Progenitor cell of endocrine pancreas (in vitro differentiated cells): ENCODE data around the gene NXPE4. TPM values are rescaled to one million over a fixed set of nuclear protein-coding genes. Genes with fewer than 3 reads are reported as not detected.

Source experiments
- DNase-seq: peaks from one replicate; pipeline ENCODE4 v3.0.0; 2021; ENCODE audit warnings: low spot score; ENCODE audit not compliant: unreplicated experiment
- H3K27ac Mint-ChIP-seq: 2 replicates; pipeline ENCODE4 v1.8.0; 2021; ENCODE audit warnings: mild to moderate bottlenecking, moderate library complexity, mixed read lengths
- H3K27me3 Mint-ChIP-seq: 2 replicates; pipeline ENCODE4 v1.8.0; 2021; ENCODE audit warnings: mixed read lengths
- H3K36me3 Mint-ChIP-seq: 2 replicates; pipeline ENCODE4 v1.8.0; 2022; ENCODE audit warnings: mixed read lengths; ENCODE audit not compliant: insufficient read depth
- H3K4me1 Mint-ChIP-seq: 2 replicates; pipeline ENCODE4 v1.8.0; 2021; ENCODE audit warnings: low read depth, mixed read lengths
- H3K4me3 Mint-ChIP-seq: 2 replicates; pipeline ENCODE4 v1.8.0; 2021; ENCODE audit warnings: low read depth, mild to moderate bottlenecking, moderate library complexity, mixed read lengths
- H3K9me3 Mint-ChIP-seq: 2 replicates; pipeline ENCODE4 v1.8.0; 2021; ENCODE audit warnings: low read depth, mixed read lengths
- total RNA-seq: library from RNA; stranded (reverse); gene quantifications from 2 replicates; pipeline ENCODE4 v1.2.1, GENCODE V29; 2021
- TF ChIP-seq, protein P1 (sequence below): fragments of 200-600 bp; sonication (generic); IDR thresholded peaks from one replicate; pipeline ENCODE4 v1.5.0; 2021; ENCODE audit warnings: antibody characterized with exemption, mild to moderate bottlenecking; ENCODE audit not compliant: unreplicated experiment

NXPE4 gene
- total RNA-seq, 1 donor from 2014 or later: not detected

- no peak overlapping the region for H3K27ac Mint-ChIP-seq
- H3K4me3 Mint-ChIP-seq: no peak overlapping the region
- no peaks in the 10 kb centered on the region for H3K4me1 Mint-ChIP-seq
- no peaks in the 10 kb centered on the region for H3K27me3 Mint-ChIP-seq
- H3K9me3 Mint-ChIP-seq: peaks cover 30% of the 10 kb centered on the region
- TF ChIP-seq, protein P1, sequence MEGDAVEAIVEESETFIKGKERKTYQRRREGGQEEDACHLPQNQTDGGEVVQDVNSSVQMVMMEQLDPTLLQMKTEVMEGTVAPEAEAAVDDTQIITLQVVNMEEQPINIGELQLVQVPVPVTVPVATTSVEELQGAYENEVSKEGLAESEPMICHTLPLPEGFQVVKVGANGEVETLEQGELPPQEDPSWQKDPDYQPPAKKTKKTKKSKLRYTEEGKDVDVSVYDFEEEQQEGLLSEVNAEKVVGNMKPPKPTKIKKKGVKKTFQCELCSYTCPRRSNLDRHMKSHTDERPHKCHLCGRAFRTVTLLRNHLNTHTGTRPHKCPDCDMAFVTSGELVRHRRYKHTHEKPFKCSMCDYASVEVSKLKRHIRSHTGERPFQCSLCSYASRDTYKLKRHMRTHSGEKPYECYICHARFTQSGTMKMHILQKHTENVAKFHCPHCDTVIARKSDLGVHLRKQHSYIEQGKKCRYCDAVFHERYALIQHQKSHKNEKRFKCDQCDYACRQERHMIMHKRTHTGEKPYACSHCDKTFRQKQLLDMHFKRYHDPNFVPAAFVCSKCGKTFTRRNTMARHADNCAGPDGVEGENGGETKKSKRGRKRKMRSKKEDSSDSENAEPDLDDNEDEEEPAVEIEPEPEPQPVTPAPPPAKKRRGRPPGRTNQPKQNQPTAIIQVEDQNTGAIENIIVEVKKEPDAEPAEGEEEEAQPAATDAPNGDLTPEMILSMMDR: no peak
- DNase-seq: no peak
- peaks cover 4% of the 10 kb centered on the region for H3K36me3 Mint-ChIP-seq
Measured at GRCh38 chr11:114587398-114587953, 8.1 kb downstream of the NXPE4 start.

- Mint-ChIP-seq H3K9me3 (peaks cover 30% of the 10 kb centered on the region), H3K36me3 (peaks cover 4% of the 10 kb centered on the region), H3K4me3 (no peak overlapping the region), H3K27ac (no peak overlapping the region), H3K27me3 (no peaks in the 10 kb centered on the region), H3K4me1 (no peaks in the 10 kb centered on the region)
- TF ChIP-seq, protein P1: no peak
- DNase-seq: no peak
Measured at GRCh38 chr11:114586797-114587196, 8.8 kb downstream of the NXPE4 start.

GRCh38 chr11:114571712-114572111 lies 23.9 kb downstream of the NXPE4 start:
- no peak overlapping the region for H3K4me3 Mint-ChIP-seq
- TF ChIP-seq, protein P1: no peak
- no peak for DNase-seq

GRCh38 chr11:114569801-114570200 lies 25.8 kb downstream of the NXPE4 start:
- H3K9me3 Mint-ChIP-seq: peaks cover 3% of the 10 kb centered on the region
- no peaks in the 10 kb centered on the region for H3K4me1 Mint-ChIP-seq
- no peak for DNase-seq
- no peak overlapping the region for H3K27ac Mint-ChIP-seq
- no peaks in the 10 kb centered on the region for H3K36me3 Mint-ChIP-seq
- H3K4me3 Mint-ChIP-seq: no peak overlapping the region
- H3K27me3 Mint-ChIP-seq: no peaks in the 10 kb centered on the region
- TF ChIP-seq, protein P1: no peak

More at GRCh38 chr11:114571712-114572111, 23.9 kb downstream of the NXPE4 start:
- H3K27ac Mint-ChIP-seq: no peak overlapping the region
- peaks cover 16% of the 10 kb centered on the region for H3K9me3 Mint-ChIP-seq
- no peaks in the 10 kb centered on the region for H3K27me3 Mint-ChIP-seq
- no peaks in the 10 kb centered on the region for H3K36me3 Mint-ChIP-seq
- no peaks in the 10 kb centered on the region for H3K4me1 Mint-ChIP-seq

- H3K27ac Mint-ChIP-seq: no peak overlapping the region
Measured at GRCh38 chr11:114566276-114566675, 29.3 kb downstream of the NXPE4 start.

More at GRCh38 chr11:114566276-114566675, 29.3 kb downstream of the NXPE4 start:
- TF ChIP-seq, protein P1: no peak
- Mint-ChIP-seq H3K36me3 (no peaks in the 10 kb centered on the region), H3K4me3 (no peak overlapping the region), H3K9me3 (no peaks in the 10 kb centered on the region), H3K27me3 (no peaks in the 10 kb centered on the region), H3K4me1 (no peaks in the 10 kb centered on the region)
- no peak for DNase-seq
